H1 (cell line): ENCODE measurements around the gene KIAA0319L. TPM values are rescaled to one million over a fixed set of nuclear protein-coding genes. Genes with fewer than 3 reads are reported as not detected.

ENCODE experiments used
- CTBP2 ChIP-seq: IDR thresholded peaks from 2 replicates; pipeline ENCODE4 v1.7.0; 2011; ENCODE audit warnings: borderline replicate concordance, mild to moderate bottlenecking, moderate library complexity, mixed read lengths, low read length; ENCODE audit not compliant: insufficient read depth, insufficient read length
- GTF2F1 ChIP-seq: IDR thresholded peaks from 2 replicates; pipeline ENCODE4 v1.6.1; 2012; ENCODE audit warnings: low read depth, low read length, improper control_type of control experiment, borderline replicate concordance
- HDAC2 ChIP-seq, 2 experiments: fragments of 300-600 bp in 1 of 2; sonication (generic) in 1 of 2; IDR thresholded peaks; 2 replicates each; pipeline ENCODE4 v1.6.1; 2011 to 2012; ENCODE audit warnings: low read depth in 2 of 2, low read length in 2 of 2, mild to moderate bottlenecking in 2 of 2, moderate library complexity in 2 of 2, borderline replicate concordance in 1 of 2, inconsistent platforms in 1 of 2
- MAFK ChIP-seq: IDR thresholded peaks from 2 replicates; pipeline ENCODE4 v1.6.1; 2012; ENCODE audit warnings: low read depth, mild to moderate bottlenecking, improper control_type of control experiment, low read length
- NRF1 ChIP-seq: IDR thresholded peaks from 2 replicates; pipeline ENCODE4 v1.6.1; 2011; ENCODE audit warnings: mild to moderate bottlenecking, low read depth, low read length, improper control_type of control experiment
- ZNF274 ChIP-seq: IDR thresholded peaks from 2 replicates; pipeline ENCODE4 v1.7.0; 2012; ENCODE audit warnings: low read length, borderline replicate concordance; ENCODE audit errors: extremely low read depth
- polyA plus RNA-seq, 7 experiments: library from polyadenylated mRNA; depleted of rRNA in 3 of 7; stranded (reverse) in 5 of 7; unstranded in 2 of 7; fragments of >200 nt in 5 of 7; fragments of 200-250 nt in 2 of 7; gene quantifications; 1 replicate in 5 of 7; 2 replicates in 1 of 7; 4 replicates in 1 of 7; pipeline versions ENCODE4 v1.2.1 to v1.2.3, GENCODE V29; 2011 to 2013; ENCODE audit warnings: missing spikeins in 2 of 7, mixed read lengths in 2 of 7
- total RNA-seq: library from RNA; stranded (reverse); fragmentation: NEBNext Ultra II Directional; extraction: Animal tissue kit (Norgen Biotek cat#: 25700); gene quantifications from 2 replicates; pipeline ENCODE4 v1.2.1, GENCODE V29; 2021
- TF ChIP-seq, protein P1 (sequence below): fragments of 300-600 bp; sonication (generic); IDR thresholded peaks from 2 replicates; pipeline ENCODE4 v1.7.1; 2012; ENCODE audit warnings: low read length, moderate library complexity, mild to moderate bottlenecking, inconsistent platforms; ENCODE audit not compliant: insufficient replicate concordance

Gene KIAA0319L
- total and polyA plus RNA-seq, 2 of the 8 experiments (the other 6 are each of a cell fraction or from before 2014, with no cell fraction given): 40.1 to 55.7 TPM

GRCh38 chr1:35585281-35585680, 28.1 kb upstream of the KIAA0319L start (continued):
- no peak for TF ChIP-seq ZNF274
- TF ChIP-seq, protein P1, sequence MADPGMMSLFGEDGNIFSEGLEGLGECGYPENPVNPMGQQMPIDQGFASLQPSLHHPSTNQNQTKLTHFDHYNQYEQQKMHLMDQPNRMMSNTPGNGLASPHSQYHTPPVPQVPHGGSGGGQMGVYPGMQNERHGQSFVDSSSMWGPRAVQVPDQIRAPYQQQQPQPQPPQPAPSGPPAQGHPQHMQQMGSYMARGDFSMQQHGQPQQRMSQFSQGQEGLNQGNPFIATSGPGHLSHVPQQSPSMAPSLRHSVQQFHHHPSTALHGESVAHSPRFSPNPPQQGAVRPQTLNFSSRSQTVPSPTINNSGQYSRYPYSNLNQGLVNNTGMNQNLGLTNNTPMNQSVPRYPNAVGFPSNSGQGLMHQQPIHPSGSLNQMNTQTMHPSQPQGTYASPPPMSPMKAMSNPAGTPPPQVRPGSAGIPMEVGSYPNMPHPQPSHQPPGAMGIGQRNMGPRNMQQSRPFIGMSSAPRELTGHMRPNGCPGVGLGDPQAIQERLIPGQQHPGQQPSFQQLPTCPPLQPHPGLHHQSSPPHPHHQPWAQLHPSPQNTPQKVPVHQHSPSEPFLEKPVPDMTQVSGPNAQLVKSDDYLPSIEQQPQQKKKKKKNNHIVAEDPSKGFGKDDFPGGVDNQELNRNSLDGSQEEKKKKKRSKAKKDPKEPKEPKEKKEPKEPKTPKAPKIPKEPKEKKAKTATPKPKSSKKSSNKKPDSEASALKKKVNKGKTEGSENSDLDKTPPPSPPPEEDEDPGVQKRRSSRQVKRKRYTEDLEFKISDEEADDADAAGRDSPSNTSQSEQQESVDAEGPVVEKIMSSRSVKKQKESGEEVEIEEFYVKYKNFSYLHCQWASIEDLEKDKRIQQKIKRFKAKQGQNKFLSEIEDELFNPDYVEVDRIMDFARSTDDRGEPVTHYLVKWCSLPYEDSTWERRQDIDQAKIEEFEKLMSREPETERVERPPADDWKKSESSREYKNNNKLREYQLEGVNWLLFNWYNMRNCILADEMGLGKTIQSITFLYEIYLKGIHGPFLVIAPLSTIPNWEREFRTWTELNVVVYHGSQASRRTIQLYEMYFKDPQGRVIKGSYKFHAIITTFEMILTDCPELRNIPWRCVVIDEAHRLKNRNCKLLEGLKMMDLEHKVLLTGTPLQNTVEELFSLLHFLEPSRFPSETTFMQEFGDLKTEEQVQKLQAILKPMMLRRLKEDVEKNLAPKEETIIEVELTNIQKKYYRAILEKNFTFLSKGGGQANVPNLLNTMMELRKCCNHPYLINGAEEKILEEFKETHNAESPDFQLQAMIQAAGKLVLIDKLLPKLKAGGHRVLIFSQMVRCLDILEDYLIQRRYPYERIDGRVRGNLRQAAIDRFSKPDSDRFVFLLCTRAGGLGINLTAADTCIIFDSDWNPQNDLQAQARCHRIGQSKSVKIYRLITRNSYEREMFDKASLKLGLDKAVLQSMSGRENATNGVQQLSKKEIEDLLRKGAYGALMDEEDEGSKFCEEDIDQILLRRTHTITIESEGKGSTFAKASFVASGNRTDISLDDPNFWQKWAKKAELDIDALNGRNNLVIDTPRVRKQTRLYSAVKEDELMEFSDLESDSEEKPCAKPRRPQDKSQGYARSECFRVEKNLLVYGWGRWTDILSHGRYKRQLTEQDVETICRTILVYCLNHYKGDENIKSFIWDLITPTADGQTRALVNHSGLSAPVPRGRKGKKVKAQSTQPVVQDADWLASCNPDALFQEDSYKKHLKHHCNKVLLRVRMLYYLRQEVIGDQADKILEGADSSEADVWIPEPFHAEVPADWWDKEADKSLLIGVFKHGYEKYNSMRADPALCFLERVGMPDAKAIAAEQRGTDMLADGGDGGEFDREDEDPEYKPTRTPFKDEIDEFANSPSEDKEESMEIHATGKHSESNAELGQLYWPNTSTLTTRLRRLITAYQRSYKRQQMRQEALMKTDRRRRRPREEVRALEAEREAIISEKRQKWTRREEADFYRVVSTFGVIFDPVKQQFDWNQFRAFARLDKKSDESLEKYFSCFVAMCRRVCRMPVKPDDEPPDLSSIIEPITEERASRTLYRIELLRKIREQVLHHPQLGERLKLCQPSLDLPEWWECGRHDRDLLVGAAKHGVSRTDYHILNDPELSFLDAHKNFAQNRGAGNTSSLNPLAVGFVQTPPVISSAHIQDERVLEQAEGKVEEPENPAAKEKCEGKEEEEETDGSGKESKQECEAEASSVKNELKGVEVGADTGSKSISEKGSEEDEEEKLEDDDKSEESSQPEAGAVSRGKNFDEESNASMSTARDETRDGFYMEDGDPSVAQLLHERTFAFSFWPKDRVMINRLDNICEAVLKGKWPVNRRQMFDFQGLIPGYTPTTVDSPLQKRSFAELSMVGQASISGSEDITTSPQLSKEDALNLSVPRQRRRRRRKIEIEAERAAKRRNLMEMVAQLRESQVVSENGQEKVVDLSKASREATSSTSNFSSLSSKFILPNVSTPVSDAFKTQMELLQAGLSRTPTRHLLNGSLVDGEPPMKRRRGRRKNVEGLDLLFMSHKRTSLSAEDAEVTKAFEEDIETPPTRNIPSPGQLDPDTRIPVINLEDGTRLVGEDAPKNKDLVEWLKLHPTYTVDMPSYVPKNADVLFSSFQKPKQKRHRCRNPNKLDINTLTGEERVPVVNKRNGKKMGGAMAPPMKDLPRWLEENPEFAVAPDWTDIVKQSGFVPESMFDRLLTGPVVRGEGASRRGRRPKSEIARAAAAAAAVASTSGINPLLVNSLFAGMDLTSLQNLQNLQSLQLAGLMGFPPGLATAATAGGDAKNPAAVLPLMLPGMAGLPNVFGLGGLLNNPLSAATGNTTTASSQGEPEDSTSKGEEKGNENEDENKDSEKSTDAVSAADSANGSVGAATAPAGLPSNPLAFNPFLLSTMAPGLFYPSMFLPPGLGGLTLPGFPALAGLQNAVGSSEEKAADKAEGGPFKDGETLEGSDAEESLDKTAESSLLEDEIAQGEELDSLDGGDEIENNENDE: no peak
- no peak for TF ChIP-seq MAFK
- TF ChIP-seq CTBP2: no peak
- no peak for TF ChIP-seq HDAC2 (IDR thresholded peaks at IDR 0.05; ENCODE audit: borderline replicate concordance in 1 of 2, low read depth in 2 of 2, low read length in 2 of 2)
- TF ChIP-seq NRF1: no peak
- no peak for TF ChIP-seq GTF2F1
- TF ChIP-seq, all 59 proteins: peak for 0
